Fibroblast of lung (primary cell): ENCODE results near the gene GUCY1A2. TPM values are rescaled to one million over a fixed set of nuclear protein-coding genes. Genes with fewer than 3 reads are reported as not detected.

Experiments
- DNase-seq, 2 donors: peaks; one replicate each; pipeline versions ENCODE4 v3.0.0 to v3.0.0-alpha.2; 2010; ENCODE audit warnings: low read depth in 2 of 2
- H2AFZ ChIP-seq: 2 replicates; pipeline ENCODE4 v1.5.1; 2012; ENCODE audit warnings: low read length, control low read depth, inconsistent platforms
- H3K27ac ChIP-seq: 2 replicates; pipeline ENCODE4 v1.5.1; 2011; ENCODE audit warnings: low read length, control low read depth; ENCODE audit not compliant: insufficient read depth
- H3K27me3 ChIP-seq: 2 replicates; pipeline ENCODE4 v1.5.1; 2011; ENCODE audit warnings: mild to moderate bottlenecking, low read length; ENCODE audit not compliant: control insufficient read depth, insufficient read depth
- H3K36me3 ChIP-seq: 2 replicates; pipeline ENCODE4 v1.5.1; 2011; ENCODE audit warnings: low read length; ENCODE audit not compliant: control insufficient read depth, insufficient read depth
- H3K4me1 ChIP-seq: 2 replicates; pipeline ENCODE4 v1.5.1; 2011; ENCODE audit warnings: low read length; ENCODE audit not compliant: control insufficient read depth, insufficient read depth; ENCODE audit errors: extremely low read depth
- H3K4me2 ChIP-seq: 2 replicates; pipeline ENCODE4 v1.5.1; 2011; ENCODE audit warnings: low read length, control low read depth; ENCODE audit not compliant: insufficient read depth; ENCODE audit errors: extremely low read depth
- H3K4me3 ChIP-seq, 4 experiments: fragments of 200-600 bp in 1 of 4; sonication (generic) in 1 of 4; replicated peaks in 1 of 4; 2 replicates each; pipeline ENCODE4 v1.5.1; 2011 to 2016; ENCODE audit warnings: low read length in 4 of 4, low read depth in 3 of 4, mild to moderate bottlenecking in 3 of 4, control low read depth in 2 of 4, inconsistent platforms in 1 of 4, mixed read lengths in 1 of 4; ENCODE audit not compliant: insufficient read depth in 1 of 4; ENCODE audit errors: control extremely low read depth in 1 of 4
- H3K79me2 ChIP-seq: 2 replicates; pipeline ENCODE4 v1.5.1; 2012; ENCODE audit warnings: mild to moderate bottlenecking, low read length, inconsistent platforms; ENCODE audit not compliant: control insufficient read depth, insufficient read depth
- H3K9ac ChIP-seq: 2 replicates; pipeline ENCODE4 v1.5.1; 2011; ENCODE audit warnings: mild to moderate bottlenecking, low read length, control low read depth; ENCODE audit not compliant: insufficient read depth
- H3K9me3 ChIP-seq: 2 replicates; pipeline ENCODE4 v1.5.1; 2012; ENCODE audit warnings: low read depth, low read length; ENCODE audit not compliant: control insufficient read depth, insufficient read depth
- H4K20me1 ChIP-seq: 2 replicates; pipeline ENCODE4 v1.5.1; 2011; ENCODE audit warnings: low read length; ENCODE audit not compliant: control insufficient read depth, insufficient read depth; ENCODE audit errors: extremely low read depth
- CTCF ChIP-seq, 2 donors: IDR thresholded peaks in 1 of 2; conservative IDR thresholded peaks in 1 of 2; 1 replicate in 1 of 2; 2 replicates in 1 of 2; pipeline ENCODE4 v1.5.1; 2011 to 2012; ENCODE audit warnings: low read length in 2 of 2, control low read depth in 1 of 2, inconsistent platforms in 1 of 2, low read depth in 1 of 2, mild to moderate bottlenecking in 1 of 2
- EZH2 ChIP-seq: IDR thresholded peaks from 2 replicates; pipeline ENCODE4 v1.5.1; 2012; ENCODE audit warnings: low read length, control low read depth, mild to moderate bottlenecking; ENCODE audit errors: missing control alignments
- polyA plus RNA-seq, 2 donors: library from polyadenylated mRNA; depleted of rRNA in 1 of 2; stranded (reverse) in 1 of 2; unstranded in 1 of 2; fragments of >200 nt; gene quantifications; 2 replicates each; pipeline ENCODE4 v1.2.1, GENCODE V29; 2011 to 2012; ENCODE audit warnings: missing spikeins in 1 of 2
- total RNA-seq: library from RNA; depleted of rRNA; stranded (reverse); fragments of >200 nt; gene quantifications from 2 replicates; pipeline ENCODE4 v1.2.1, GENCODE V29; 2014

GUCY1A2 gene
- total and polyA plus RNA-seq, 2 donors (not counting 1 experiment from before 2014, with no cell fraction given): 0.50 to 1.4 TPM

GRCh38 chr11:106842134-106842533 is 176.1 kb downstream of the GUCY1A2 start:
- DNase-seq: no peak
- H2AFZ ChIP-seq: no peak overlapping the region
- no peaks in the 10 kb centered on the region for H3K79me2 ChIP-seq
- H3K4me1 ChIP-seq: no peaks in the 10 kb centered on the region
- H3K9ac ChIP-seq: no peak overlapping the region
- TF ChIP-seq CTCF (conservative IDR thresholded peaks at IDR 0.05 in 1 of 2, IDR thresholded peaks at IDR 0.05 in 1 of 2; ENCODE audit: low read depth in 1 of 2, low read length in 2 of 2) (no peak), EZH2 (no peak)
- H3K27me3 ChIP-seq: no peaks in the 10 kb centered on the region
- no peaks in the 10 kb centered on the region for H4K20me1 ChIP-seq
- no peaks in the 10 kb centered on the region for H3K9me3 ChIP-seq
- H3K36me3 ChIP-seq: no peaks in the 10 kb centered on the region
- no peak overlapping the region for H3K27ac ChIP-seq
- no peak overlapping the region for H3K4me3 ChIP-seq
- no peak overlapping the region for H3K4me2 ChIP-seq

GRCh38 chr11:106840947-106841346 is 177.3 kb downstream of the GUCY1A2 start:
- no peaks in the 10 kb centered on the region for H3K79me2 ChIP-seq
- H2AFZ ChIP-seq: no peak overlapping the region
- H3K4me3 ChIP-seq: no peak overlapping the region
- no peaks in the 10 kb centered on the region for H3K4me1 ChIP-seq
- TF ChIP-seq EZH2 (no peak), CTCF (conservative IDR thresholded peaks at IDR 0.05 in 1 of 2, IDR thresholded peaks at IDR 0.05 in 1 of 2; ENCODE audit: low read depth in 1 of 2, low read length in 2 of 2) (no peak)
- H3K4me2 ChIP-seq: no peak overlapping the region
- no peak overlapping the region for H3K9ac ChIP-seq
- H3K36me3 ChIP-seq: no peaks in the 10 kb centered on the region
- no peaks in the 10 kb centered on the region for H3K9me3 ChIP-seq
- no peak for DNase-seq
- H4K20me1 ChIP-seq: no peaks in the 10 kb centered on the region
- H3K27ac ChIP-seq: no peak overlapping the region
- no peaks in the 10 kb centered on the region for H3K27me3 ChIP-seq

GRCh38 chr11:106840146-106840545 is 178.1 kb downstream of the GUCY1A2 start:
- H3K79me2 ChIP-seq: no peaks in the 10 kb centered on the region
- TF ChIP-seq EZH2: no peak
- no peak for TF ChIP-seq CTCF (conservative IDR thresholded peaks at IDR 0.05 in 1 of 2, IDR thresholded peaks at IDR 0.05 in 1 of 2; ENCODE audit: low read depth in 1 of 2, low read length in 2 of 2)
- H4K20me1 ChIP-seq: no peaks in the 10 kb centered on the region

More at GRCh38 chr11:106840146-106840545, 178.1 kb downstream of the GUCY1A2 start:
- Histone ChIP-seq H3K27me3 (no peaks in the 10 kb centered on the region), H3K9ac (no peak overlapping the region), H3K36me3 (no peaks in the 10 kb centered on the region), H3K27ac (no peak overlapping the region), H3K4me3 (no peak overlapping the region), H3K4me2 (no peak overlapping the region), H3K4me1 (no peaks in the 10 kb centered on the region), H2AFZ (no peak overlapping the region), H3K9me3 (no peaks in the 10 kb centered on the region)
- DNase-seq: no peak
